ENCODE data around the gene HMX2. TPM values are rescaled to one million over a fixed set of nuclear protein-coding genes. Genes with fewer than 3 reads are reported as not detected.

HMX2 gene
- total RNA-seq, 2 experiments from 2014 or later: not detected

DNA sequence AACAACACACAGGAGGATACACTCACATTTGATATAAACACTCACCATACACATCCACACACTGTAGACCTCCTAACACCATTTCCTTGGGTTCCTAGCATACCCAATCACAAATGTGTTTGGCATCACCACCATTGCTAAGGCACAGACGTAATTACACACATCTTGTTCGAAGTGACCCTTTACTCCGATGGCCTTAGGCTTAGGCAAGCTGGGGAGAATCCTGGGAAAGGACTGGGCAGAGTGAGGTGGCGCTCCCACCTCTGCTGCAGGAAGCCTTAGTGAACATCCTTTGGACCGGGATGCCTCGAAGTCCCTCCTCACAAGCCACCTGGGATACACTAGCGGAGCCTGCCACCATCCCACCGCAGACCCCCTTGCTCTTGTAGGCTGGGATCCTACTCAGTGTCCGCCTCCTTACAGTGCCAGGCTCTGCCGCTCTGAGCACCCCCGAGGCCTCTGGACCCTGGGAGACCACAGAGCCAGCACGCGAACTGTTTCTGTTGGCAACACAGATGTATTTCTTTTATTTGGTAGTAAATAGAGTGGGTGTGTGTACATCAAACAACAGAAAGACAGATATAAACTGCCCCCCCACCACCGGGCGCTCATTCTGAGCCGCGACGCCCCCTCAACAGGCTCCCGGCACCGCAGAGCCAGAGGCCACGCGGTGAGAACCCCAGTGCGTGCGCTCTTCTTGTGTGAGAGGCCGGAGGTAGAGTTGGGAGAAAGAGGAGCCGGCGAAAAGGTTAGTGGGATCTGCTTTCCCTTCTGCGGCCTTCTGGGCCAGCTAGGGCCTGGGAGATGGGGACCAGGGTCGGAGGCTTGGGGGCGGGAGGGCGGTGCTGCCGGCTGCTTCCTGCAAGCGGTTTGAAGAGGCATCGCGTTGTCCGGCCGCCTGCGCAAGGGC lies 5.9 kb upstream of the HMX2 start:
- H3K27ac Mint-ChIP-seq: no peak overlapping the region
- H3K4me3 Mint-ChIP-seq: no peak overlapping the region
- H3K36me3 Mint-ChIP-seq (ENCODE audit: low read depth): peaks cover 6% of the 10 kb centered on the region
- ChIA-PET CTCF (no interaction called here), POLR2A (no interaction called here)
- no peak for DNase-seq
- peaks cover 91% of the 10 kb centered on the region for H3K27me3 Mint-ChIP-seq
- H3K9me3 Mint-ChIP-seq: no peaks in the 10 kb centered on the region
- H3K4me1 Mint-ChIP-seq: peaks cover 33% of the 10 kb centered on the region

DNA sequence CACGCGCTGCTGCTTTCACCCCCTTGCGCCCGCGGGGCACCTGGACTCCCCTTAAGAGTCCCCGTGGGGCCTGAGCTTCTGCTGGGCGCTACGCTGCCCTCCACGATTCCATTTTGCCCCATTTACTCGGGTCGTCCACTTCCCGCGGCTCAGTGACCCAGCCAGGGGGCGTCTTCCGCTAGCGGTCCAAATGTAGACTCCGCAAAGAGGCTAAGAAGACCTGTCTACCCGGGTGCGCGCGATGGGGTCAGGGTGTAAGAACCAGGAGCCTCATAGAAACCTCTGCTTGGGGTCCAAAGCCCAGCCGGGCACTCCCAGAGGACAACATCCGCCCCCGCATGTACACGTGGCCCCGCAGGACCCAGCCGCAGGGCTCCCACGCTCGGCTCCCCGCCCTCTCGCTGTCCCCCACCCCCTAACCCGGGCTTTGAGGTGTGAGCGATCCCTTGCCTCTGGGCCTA lies 5.2 kb upstream of the HMX2 start:
- CTCF ChIA-PET: no interaction called here
- peaks cover 36% of the 10 kb centered on the region for H3K4me1 Mint-ChIP-seq
- H3K9me3 Mint-ChIP-seq: no peaks in the 10 kb centered on the region
- peaks cover 6% of the 10 kb centered on the region for H3K36me3 Mint-ChIP-seq (ENCODE audit: low read depth)
- POLR2A ChIA-PET: no interaction called here
- peaks cover 92% of the 10 kb centered on the region for H3K27me3 Mint-ChIP-seq
- H3K27ac Mint-ChIP-seq: no peak overlapping the region
- no peak for DNase-seq
- no peak overlapping the region for H3K4me3 Mint-ChIP-seq

GRCh38 chr10:123143162-123143824 lies 4.6 kb upstream of the HMX2 start:
- no peaks in the 10 kb centered on the region for H3K9me3 Mint-ChIP-seq
- H3K27ac Mint-ChIP-seq: peak overlapping the region; percentile 46
- peaks cover 89% of the 10 kb centered on the region for H3K27me3 Mint-ChIP-seq
- peaks cover 6% of the 10 kb centered on the region for H3K36me3 Mint-ChIP-seq (ENCODE audit: low read depth)
- peak overlapping the region; percentile 36 for H3K4me3 Mint-ChIP-seq
- ChIA-PET POLR2A (no interaction called here), CTCF (no interaction called here)
- no peak for DNase-seq
- peaks cover 38% of the 10 kb centered on the region for H3K4me1 Mint-ChIP-seq

- DNase-seq: no peak
- Mint-ChIP-seq H3K27me3 (peaks cover 87% of the 10 kb centered on the region), H3K4me1 (peaks cover 37% of the 10 kb centered on the region), H3K27ac (peak overlapping the region; percentile 46), H3K36me3 (ENCODE audit: low read depth) (peaks cover 4% of the 10 kb centered on the region), H3K4me3 (peak overlapping the region; percentile 36), H3K9me3 (no peaks in the 10 kb centered on the region)
- ChIA-PET POLR2A (no interaction called here), CTCF (no interaction called here)
These were observed 4.1 kb upstream of the HMX2 start for GRCh38 chr10:123143825-123144168.

DNA sequence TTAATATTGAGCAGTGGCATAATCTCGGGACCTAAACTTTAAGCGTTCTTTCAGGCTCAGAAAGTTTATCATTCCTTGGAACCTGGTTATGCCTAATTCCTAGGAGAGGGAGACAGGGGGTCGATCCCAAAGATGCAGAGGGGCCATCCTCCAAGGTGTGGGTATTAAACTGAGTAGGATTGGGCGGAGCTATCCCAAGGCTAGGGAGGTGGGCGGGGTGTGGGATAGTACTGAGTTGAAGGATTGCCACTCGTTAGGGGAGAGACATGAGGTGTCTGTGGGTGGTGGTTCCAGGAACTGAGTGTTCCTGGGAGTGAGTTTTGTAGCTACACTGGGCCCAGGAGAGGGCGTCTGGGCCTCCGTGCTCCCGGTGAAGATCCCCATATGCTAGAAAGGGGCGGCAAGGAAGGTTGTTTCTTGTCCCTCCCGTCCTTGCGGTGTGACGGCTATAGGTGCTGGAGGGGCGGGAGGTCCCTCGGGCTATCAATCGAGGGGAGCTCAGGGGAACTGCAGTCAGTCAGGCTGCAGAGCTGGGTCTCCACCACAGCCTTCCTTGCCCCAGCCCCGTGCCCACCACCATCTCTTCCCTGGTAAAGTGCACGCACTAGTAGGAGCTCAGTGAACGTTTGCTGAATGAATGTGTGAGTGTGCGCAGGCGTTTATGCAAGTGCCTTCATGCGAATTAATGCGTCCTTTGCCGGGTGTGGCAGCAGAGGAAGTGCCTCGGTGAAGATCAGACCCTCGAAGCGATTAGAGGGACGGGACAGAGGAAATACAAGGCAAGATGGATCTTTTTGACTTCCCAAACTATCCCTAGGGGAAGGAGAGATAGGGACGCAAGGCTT lies 3.0 kb upstream of the HMX2 start:
- DNase-seq: no peak
- POLR2A ChIA-PET: no interaction called here
- Mint-ChIP-seq H3K4me3 (no peak overlapping the region), H3K36me3 (ENCODE audit: low read depth) (peaks cover 4% of the 10 kb centered on the region), H3K9me3 (no peaks in the 10 kb centered on the region), H3K27ac (no peak overlapping the region), H3K4me1 (peaks cover 38% of the 10 kb centered on the region), H3K27me3 (peaks cover 83% of the 10 kb centered on the region)
- CTCF ChIA-PET: interaction anchor here (0.9 to 1.8 kb wide), 4 partner anchors 9 to 29 kb away, joined by 3 to 5 read pairs (median 3); partner anchors contain the start of gene BUB3

- no peak for DNase-seq
- CTCF ChIA-PET: interaction anchor here (0.9 to 1.8 kb wide), 4 partner anchors 8 to 29 kb away, joined by 3 to 5 read pairs (median 4); partner anchors contain the start of gene BUB3
- Mint-ChIP-seq H3K36me3 (ENCODE audit: low read depth) (peaks cover 5% of the 10 kb centered on the region), H3K9me3 (no peaks in the 10 kb centered on the region), H3K4me1 (peaks cover 40% of the 10 kb centered on the region), H3K4me3 (no peak overlapping the region), H3K27me3 (peaks cover 83% of the 10 kb centered on the region), H3K27ac (peak overlapping the region; percentile 27)
- POLR2A ChIA-PET: no interaction called here
These were observed 2.4 kb upstream of the HMX2 start for GRCh38 chr10:123145542-123146012.

DNA sequence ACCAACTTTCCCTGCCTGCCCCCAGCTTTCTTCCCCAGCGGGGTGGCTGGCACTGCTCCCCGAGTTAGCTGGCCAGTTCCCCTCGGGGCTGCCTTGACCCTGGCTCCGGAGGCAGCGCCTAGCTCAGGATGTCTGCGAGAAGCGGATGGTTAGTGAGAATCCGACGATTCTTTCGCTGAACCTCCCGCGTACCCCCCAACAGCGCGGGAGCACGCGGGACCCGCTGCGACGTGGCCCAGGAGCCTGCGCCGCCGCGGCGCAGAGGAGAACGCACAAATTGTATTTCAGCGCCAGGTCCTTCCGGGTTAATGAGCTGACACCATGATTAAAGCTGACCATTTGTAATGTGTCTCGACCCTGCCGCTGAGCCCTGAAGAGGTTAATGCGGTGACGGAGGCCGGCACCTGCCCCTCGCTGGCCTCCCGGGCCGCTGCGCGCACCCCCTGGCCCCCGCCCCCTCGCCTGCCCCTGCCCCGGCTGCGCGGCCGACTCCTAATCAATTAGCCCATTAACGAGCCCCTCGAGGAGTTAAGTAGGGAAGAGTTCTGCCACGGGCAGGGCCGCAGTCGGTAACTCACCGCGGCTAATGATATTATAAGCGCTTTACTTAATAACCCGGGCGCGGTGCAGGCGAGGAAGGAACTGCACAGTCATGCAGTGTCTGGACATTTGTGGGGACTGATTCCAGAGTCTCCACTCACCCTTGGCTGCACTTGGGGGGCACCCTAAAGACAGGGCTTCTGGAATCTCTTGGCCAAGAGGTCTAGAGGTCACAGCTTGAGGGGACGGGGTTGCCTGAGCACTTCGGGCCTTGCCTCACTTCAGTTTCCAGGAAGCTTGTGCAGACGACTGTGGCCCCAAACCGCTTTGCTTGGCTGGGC lies 1.7 kb upstream of the HMX2 start:
- ChIA-PET CTCF (interaction anchor here (1.2 to 1.8 kb wide), 3 partner anchors 12 to 28 kb away, joined by 3 to 5 read pairs (median 5); no protein-coding TSS in a partner anchor), POLR2A (no interaction called here)
- no peaks in the 10 kb centered on the region for H3K9me3 Mint-ChIP-seq
- peaks cover 5% of the 10 kb centered on the region for H3K36me3 Mint-ChIP-seq (ENCODE audit: low read depth)
- H3K4me3 Mint-ChIP-seq: no peak overlapping the region
- no peak for DNase-seq
- peaks cover 83% of the 10 kb centered on the region for H3K27me3 Mint-ChIP-seq
- no peak overlapping the region for H3K27ac Mint-ChIP-seq
- peaks cover 45% of the 10 kb centered on the region for H3K4me1 Mint-ChIP-seq

GRCh38 chr10:123146894-123147634 lies 872 bp upstream of the HMX2 start:
- peaks cover 1% of the 10 kb centered on the region for H3K36me3 Mint-ChIP-seq (ENCODE audit: low read depth)
- POLR2A ChIA-PET: no interaction called here
- H3K9me3 Mint-ChIP-seq: no peaks in the 10 kb centered on the region
- CTCF ChIA-PET: no interaction called here
- H3K27me3 Mint-ChIP-seq: peaks cover 82% of the 10 kb centered on the region
- no peak for DNase-seq
- peak overlapping the region; percentile 38 for H3K4me3 Mint-ChIP-seq
- peaks cover 53% of the 10 kb centered on the region for H3K4me1 Mint-ChIP-seq
- peak overlapping the region; percentile 38 for H3K27ac Mint-ChIP-seq

DNA sequence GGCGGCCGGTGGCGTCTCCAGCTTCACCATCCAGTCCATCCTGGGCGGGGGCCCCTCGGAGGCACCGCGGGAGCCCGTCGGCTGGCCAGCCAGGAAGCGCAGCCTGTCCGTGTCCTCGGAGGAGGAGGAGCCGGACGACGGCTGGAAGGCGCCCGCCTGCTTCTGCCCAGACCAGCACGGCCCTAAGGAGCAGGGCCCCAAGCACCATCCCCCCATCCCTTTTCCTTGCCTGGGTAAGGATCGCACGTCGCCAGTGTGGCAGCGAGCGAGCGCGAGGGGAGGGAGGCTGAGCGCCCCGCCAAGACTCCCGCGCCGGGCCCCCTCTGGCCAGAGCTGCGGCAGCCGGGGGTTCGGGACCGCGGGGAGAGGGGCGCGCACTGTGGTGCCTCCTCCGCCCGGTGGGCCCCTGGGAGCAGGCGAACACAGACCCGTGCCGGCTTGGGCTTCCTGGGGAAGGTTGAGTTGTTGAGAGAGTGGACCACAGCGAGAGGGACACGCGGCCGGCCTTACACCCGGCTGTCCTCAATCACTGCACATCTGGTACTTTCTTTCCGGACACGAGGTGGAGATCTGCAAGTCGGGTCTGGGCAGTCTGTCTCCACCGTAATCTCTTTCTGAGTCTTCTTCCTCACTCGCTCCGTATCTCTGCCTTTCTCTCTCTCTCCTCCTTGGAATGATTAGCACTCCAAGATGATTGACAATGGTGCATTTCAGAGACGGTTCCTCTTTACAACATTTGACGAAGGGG lies 652 bp downstream of the HMX2 start:
- no peak for DNase-seq
- peaks cover 60% of the 10 kb centered on the region for H3K4me1 Mint-ChIP-seq
- POLR2A ChIA-PET: no interaction called here
- H3K9me3 Mint-ChIP-seq: no peaks in the 10 kb centered on the region
- peaks cover 72% of the 10 kb centered on the region for H3K27me3 Mint-ChIP-seq
- H3K36me3 Mint-ChIP-seq (ENCODE audit: low read depth): peaks cover 1% of the 10 kb centered on the region
- CTCF ChIA-PET: interaction anchor here (0.7 to 2.4 kb wide), 3 partner anchors 8 to 15 kb away, joined by 4 to 11 read pairs (median 10); no protein-coding TSS in a partner anchor
- H3K27ac Mint-ChIP-seq: peak overlapping the region; percentile 57
- H3K4me3 Mint-ChIP-seq: peak overlapping the region; percentile 34

GRCh38 chr10:123149162-123149567 lies 1.2 kb downstream of the HMX2 start:
- H3K27ac Mint-ChIP-seq: peak overlapping the region; percentile 57
- peaks cover 61% of the 10 kb centered on the region for H3K4me1 Mint-ChIP-seq
- H3K9me3 Mint-ChIP-seq: no peaks in the 10 kb centered on the region
- H3K27me3 Mint-ChIP-seq: peaks cover 66% of the 10 kb centered on the region
- ChIA-PET CTCF (interaction anchor here (0.6 to 2.4 kb wide), 4 partner anchors 9 to 393 kb away, joined by 3 to 11 read pairs (median 7); no protein-coding TSS in a partner anchor), POLR2A (no interaction called here)
- H3K4me3 Mint-ChIP-seq: peak overlapping the region; percentile 28
- no peak for DNase-seq
- H3K36me3 Mint-ChIP-seq (ENCODE audit: low read depth): peaks cover 2% of the 10 kb centered on the region

Data from activated CD4-positive, alpha-beta T cell treated with anti-CD3 and anti-CD28 coated beads, Interleukin-2, amount 10 ng/mL, durations not matched to agents 7 days and 5 days (primary cell).